OCI-LY1 (cell line): ENCODE measurements around the gene TFB2M.

Experiments
- H2AFZ ChIP-seq: fragments of 200-600 bp; sonication (generic), shearing (Covaris generic); 2 replicates; pipeline ENCODE4 v1.6.0; 2014; ENCODE audit warnings: antibody characterized with exemption, mild to moderate bottlenecking, low read length
- H3F3A ChIP-seq: fragments of 200-600 bp; sonication (generic), shearing (Covaris generic); 2 replicates; pipeline ENCODE4 v1.6.0; 2014; ENCODE audit warnings: mild to moderate bottlenecking, antibody characterized with exemption, low read length, moderate library complexity; ENCODE audit not compliant: insufficient read depth
- H3K27ac ChIP-seq: fragments of 200-600 bp; sonication (generic); 2 replicates; pipeline ENCODE4 v1.5.1; 2014; ENCODE audit warnings: low read length, mixed run types, mild to moderate bottlenecking, low read depth; ENCODE audit not compliant: poor library complexity, severe bottlenecking
- H3K27me3 ChIP-seq: fragments of 200-600 bp; sonication (generic); 2 replicates; pipeline ENCODE4 v1.6.0; 2014; ENCODE audit warnings: antibody characterized with exemption, mild to moderate bottlenecking, low read length, moderate library complexity; ENCODE audit not compliant: insufficient read depth
- H3K36me3 ChIP-seq: fragments of 200-600 bp; sonication (generic); 2 replicates; pipeline ENCODE4 v1.6.1; 2014; ENCODE audit warnings: mild to moderate bottlenecking, antibody characterized with exemption, low read length, moderate library complexity, mixed read lengths; ENCODE audit not compliant: insufficient read depth
- H3K4me1 ChIP-seq: fragments of 200-600 bp; sonication (generic); 2 replicates; pipeline ENCODE4 v1.5.1; 2014; ENCODE audit warnings: mild to moderate bottlenecking, low read length, moderate library complexity; ENCODE audit not compliant: insufficient read depth, severe bottlenecking
- H3K4me2 ChIP-seq: fragments of 200-600 bp; sonication (generic), shearing (Covaris generic); 2 replicates; pipeline ENCODE4 v1.6.1; 2014; ENCODE audit warnings: low read length
- H3K4me3 ChIP-seq: fragments of 200-600 bp; sonication (generic); 2 replicates; pipeline ENCODE4 v1.5.1; 2014; ENCODE audit warnings: low read length, low read depth, mild to moderate bottlenecking, mixed read lengths; ENCODE audit not compliant: poor library complexity, severe bottlenecking
- H3K79me2 ChIP-seq: fragments of 200-600 bp; shearing (Covaris generic); 2 replicates; pipeline ENCODE4 v1.6.1; 2016; ENCODE audit warnings: mixed run types, low read length, mixed read lengths; ENCODE audit not compliant: insufficient read depth
- H3K9ac ChIP-seq: fragments of 200-600 bp; sonication (generic), shearing (Covaris generic); 2 replicates; pipeline ENCODE4 v1.6.1; 2014; ENCODE audit warnings: mild to moderate bottlenecking, low read length, mixed read lengths
- H3K9me2 ChIP-seq: fragments of 200-600 bp; sonication (generic), shearing (Covaris generic); 2 replicates; pipeline ENCODE4 v1.6.1; 2014; ENCODE audit warnings: low read depth, mild to moderate bottlenecking, low read length, mixed read lengths
- H3K9me3 ChIP-seq: fragments of 200-600 bp; shearing (Covaris generic); 2 replicates; pipeline ENCODE4 v1.6.1; 2014; ENCODE audit warnings: low read length, mixed read lengths
- H4K20me1 ChIP-seq: fragments of 200-600 bp; sonication (generic), shearing (Covaris generic); 2 replicates; pipeline ENCODE4 v1.6.0; 2016; ENCODE audit warnings: mild to moderate bottlenecking, low read length; ENCODE audit not compliant: insufficient read depth
- EZH2 ChIP-seq: fragments of 200-600 bp; sonication (generic), shearing (Covaris generic); IDR thresholded peaks from 2 replicates; pipeline ENCODE4 v1.8.0; 2017; ENCODE audit warnings: borderline replicate concordance, mixed run types, mild to moderate bottlenecking, antibody characterized with exemption, low read length, moderate library complexity, mixed read lengths
- TF ChIP-seq, protein P1 (sequence below): fragments of 200-600 bp; sonication (generic), shearing (Covaris generic); IDR thresholded peaks from 2 replicates; pipeline ENCODE4 v1.5.1; 2017; ENCODE audit warnings: mild to moderate bottlenecking, antibody characterized with exemption, low read length, moderate library complexity, mixed read lengths

Gene TFB2M

DNA sequence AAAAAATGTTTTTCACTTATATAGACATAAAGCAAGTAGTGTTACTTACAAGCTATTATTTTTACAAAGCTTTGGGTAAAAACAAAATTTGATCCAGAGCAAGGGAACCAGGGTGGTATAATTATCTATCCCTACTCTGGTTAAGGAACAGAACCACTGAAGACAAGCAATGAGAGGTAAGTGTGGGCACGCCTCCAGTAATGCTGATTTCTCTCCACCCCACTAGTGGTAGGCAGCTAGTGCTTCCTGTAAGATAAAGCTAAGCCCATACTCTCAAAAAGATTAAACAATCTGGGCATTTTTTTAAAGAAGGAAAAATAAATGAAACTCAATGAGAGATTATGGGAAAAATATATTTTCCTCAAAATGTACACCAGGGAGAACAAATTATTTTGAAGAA lies 22.1 kb downstream of the TFB2M start:
- Histone ChIP-seq H3K27me3 (no peaks in the 10 kb centered on the region), H3K27ac (no peak overlapping the region), H3K36me3 (peaks cover 73% of the 10 kb centered on the region), H3F3A (no peaks in the 10 kb centered on the region), H3K4me2 (no peak overlapping the region), H3K4me1 (no peaks in the 10 kb centered on the region), H4K20me1 (no peaks in the 10 kb centered on the region; the same call in 1 of the 2 replicates), H2AFZ (no peak overlapping the region), H3K4me3 (no peak overlapping the region), H3K79me2 (no peaks in the 10 kb centered on the region), H3K9me2 (no peaks in the 10 kb centered on the region), H3K9ac (no peak overlapping the region), H3K9me3 (no peaks in the 10 kb centered on the region)
- TF ChIP-seq, protein P1, sequence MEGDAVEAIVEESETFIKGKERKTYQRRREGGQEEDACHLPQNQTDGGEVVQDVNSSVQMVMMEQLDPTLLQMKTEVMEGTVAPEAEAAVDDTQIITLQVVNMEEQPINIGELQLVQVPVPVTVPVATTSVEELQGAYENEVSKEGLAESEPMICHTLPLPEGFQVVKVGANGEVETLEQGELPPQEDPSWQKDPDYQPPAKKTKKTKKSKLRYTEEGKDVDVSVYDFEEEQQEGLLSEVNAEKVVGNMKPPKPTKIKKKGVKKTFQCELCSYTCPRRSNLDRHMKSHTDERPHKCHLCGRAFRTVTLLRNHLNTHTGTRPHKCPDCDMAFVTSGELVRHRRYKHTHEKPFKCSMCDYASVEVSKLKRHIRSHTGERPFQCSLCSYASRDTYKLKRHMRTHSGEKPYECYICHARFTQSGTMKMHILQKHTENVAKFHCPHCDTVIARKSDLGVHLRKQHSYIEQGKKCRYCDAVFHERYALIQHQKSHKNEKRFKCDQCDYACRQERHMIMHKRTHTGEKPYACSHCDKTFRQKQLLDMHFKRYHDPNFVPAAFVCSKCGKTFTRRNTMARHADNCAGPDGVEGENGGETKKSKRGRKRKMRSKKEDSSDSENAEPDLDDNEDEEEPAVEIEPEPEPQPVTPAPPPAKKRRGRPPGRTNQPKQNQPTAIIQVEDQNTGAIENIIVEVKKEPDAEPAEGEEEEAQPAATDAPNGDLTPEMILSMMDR: no peak
- TF ChIP-seq EZH2: no peak

DNA sequence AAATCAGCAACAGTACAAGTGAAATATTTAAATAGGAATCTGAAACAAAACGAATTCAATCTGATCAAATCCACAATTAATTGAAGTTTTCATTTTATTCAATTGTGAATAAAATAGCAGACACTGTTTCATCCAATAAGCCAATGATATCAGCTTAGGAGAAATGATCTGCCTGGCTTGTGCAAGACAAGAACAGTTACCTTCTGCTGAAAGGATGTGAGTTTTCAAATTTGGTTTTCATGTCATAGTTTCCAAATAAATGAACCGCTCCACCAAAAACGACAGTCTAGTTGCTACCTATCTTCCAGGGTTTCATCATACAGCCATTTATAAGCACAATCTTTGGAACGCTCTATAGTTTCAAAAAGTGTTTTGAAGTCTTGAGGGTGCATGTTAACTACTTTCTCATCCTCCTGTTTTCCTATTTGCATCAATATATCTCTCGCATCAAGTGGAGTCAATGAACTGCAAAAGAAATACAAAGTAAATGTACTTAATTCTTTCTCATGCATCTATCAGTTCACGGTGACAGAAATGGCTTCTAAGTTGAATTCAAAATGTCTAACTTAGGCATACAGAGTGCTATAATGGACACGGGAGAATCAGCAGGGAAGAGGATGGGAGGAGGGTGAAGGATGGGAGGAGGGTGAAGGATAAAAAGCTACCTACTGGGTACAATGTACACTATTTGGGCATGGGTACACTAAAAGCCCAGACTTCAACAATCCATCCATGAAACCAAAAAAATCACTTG lies 25.1 kb downstream of the TFB2M start:
- Histone ChIP-seq H3K9ac (no peak overlapping the region), H3K9me2 (no peaks in the 10 kb centered on the region), H3K9me3 (no peaks in the 10 kb centered on the region), H2AFZ (no peak overlapping the region), H3K36me3 (peaks cover 50% of the 10 kb centered on the region), H3K4me1 (no peaks in the 10 kb centered on the region), H3K27me3 (no peaks in the 10 kb centered on the region), H3F3A (no peaks in the 10 kb centered on the region), H3K4me2 (no peak overlapping the region), H3K4me3 (no peak overlapping the region), H4K20me1 (no peaks in the 10 kb centered on the region), H3K79me2 (no peaks in the 10 kb centered on the region), H3K27ac (no peak overlapping the region)
- TF ChIP-seq, protein P1: no peak
- no peak for TF ChIP-seq EZH2

DNA sequence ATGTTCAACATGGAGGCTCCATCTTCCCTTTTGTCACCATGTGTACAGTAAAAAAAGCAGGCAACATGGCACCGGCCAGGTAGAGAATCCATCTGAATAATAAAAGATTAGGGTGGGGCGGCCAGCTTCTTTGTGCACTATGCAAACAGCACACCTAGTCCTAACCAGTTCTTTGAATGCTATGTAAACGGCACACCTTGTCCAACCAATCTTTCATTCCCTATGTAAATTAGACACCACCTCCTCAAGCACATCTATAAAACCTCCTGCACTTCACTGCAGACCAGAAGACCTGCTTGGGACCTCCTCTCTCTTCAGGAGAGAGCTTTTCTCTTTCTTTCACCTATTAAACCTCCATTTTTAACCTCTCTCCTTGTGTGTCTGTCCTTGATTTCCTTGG lies 28.2 kb downstream of the TFB2M start:
- Histone ChIP-seq H4K20me1 (no peaks in the 10 kb centered on the region), H2AFZ (no peak overlapping the region), H3K4me2 (no peak overlapping the region), H3K4me3 (no peak overlapping the region), H3K36me3 (peaks cover 23% of the 10 kb centered on the region), H3K9ac (no peak overlapping the region), H3K79me2 (no peaks in the 10 kb centered on the region), H3K27me3 (no peaks in the 10 kb centered on the region), H3K9me2 (no peaks in the 10 kb centered on the region), H3K9me3 (no peaks in the 10 kb centered on the region), H3K27ac (no peak overlapping the region), H3F3A (no peaks in the 10 kb centered on the region), H3K4me1 (no peaks in the 10 kb centered on the region)
- no peak for TF ChIP-seq EZH2
- TF ChIP-seq, protein P1: no peak
